Suprapubic skin (tissue), 4 donors: ENCODE data around the gene GRM5.

Experiments
- EP300 ChIP-seq: sonication (generic); formaldehyde crosslinking; IDR thresholded peaks from one replicate; pipeline ENCODE4 v1.6.1; 2017; ENCODE audit warnings: antibody characterized with exemption
- POLR2A ChIP-seq, 2 donors: fragments of 450-650 bp; IDR thresholded peaks; one replicate each; pipeline ENCODE4 v1.6.1; 2017; ENCODE audit warnings: antibody characterized with exemption in 2 of 2, mild to moderate bottlenecking in 2 of 2, moderate library complexity in 2 of 2
- POLR2AphosphoS5 ChIP-seq, 3 donors: sonication (generic); formaldehyde crosslinking; IDR thresholded peaks; one replicate each; pipeline ENCODE4 v1.6.1; 2017; ENCODE audit warnings: antibody characterized with exemption in 3 of 3
- TF ChIP-seq, protein P1 (sequence below), 2 donors: fragments of 200-600 bp in 1 of 2; fragments of 450-650 bp in 1 of 2; sonication (generic) in 1 of 2; IDR thresholded peaks; one replicate each; pipeline ENCODE4 v1.5.1; 2016 to 2019; ENCODE audit warnings: antibody characterized with exemption in 2 of 2, mild to moderate bottlenecking in 1 of 2, moderate library complexity in 1 of 2

GRCh38 chr11:88508418-88508758, 557.4 kb downstream of the GRM5 start:
- TF ChIP-seq, protein P1, sequence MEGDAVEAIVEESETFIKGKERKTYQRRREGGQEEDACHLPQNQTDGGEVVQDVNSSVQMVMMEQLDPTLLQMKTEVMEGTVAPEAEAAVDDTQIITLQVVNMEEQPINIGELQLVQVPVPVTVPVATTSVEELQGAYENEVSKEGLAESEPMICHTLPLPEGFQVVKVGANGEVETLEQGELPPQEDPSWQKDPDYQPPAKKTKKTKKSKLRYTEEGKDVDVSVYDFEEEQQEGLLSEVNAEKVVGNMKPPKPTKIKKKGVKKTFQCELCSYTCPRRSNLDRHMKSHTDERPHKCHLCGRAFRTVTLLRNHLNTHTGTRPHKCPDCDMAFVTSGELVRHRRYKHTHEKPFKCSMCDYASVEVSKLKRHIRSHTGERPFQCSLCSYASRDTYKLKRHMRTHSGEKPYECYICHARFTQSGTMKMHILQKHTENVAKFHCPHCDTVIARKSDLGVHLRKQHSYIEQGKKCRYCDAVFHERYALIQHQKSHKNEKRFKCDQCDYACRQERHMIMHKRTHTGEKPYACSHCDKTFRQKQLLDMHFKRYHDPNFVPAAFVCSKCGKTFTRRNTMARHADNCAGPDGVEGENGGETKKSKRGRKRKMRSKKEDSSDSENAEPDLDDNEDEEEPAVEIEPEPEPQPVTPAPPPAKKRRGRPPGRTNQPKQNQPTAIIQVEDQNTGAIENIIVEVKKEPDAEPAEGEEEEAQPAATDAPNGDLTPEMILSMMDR (IDR thresholded peaks at IDR 0.05) = no peak
- TF ChIP-seq EP300 = no peak
- TF ChIP-seq POLR2AphosphoS5 (IDR thresholded peaks at IDR 0.05) = no peak
- no peak for TF ChIP-seq POLR2A (IDR thresholded peaks at IDR 0.05)
